GM18520 (cell line): ENCODE measurements around the gene TNFRSF4.
"Not testable (repeated sequence)": the region's sequence is repeated elsewhere in the genome, so short reads cannot be mapped to it uniquely, and the experiment has no call there.

Experiments
- ATAC-seq: cut with Tn5 transposase; IDR thresholded peaks from one replicate; pipeline ENCODE4 v1.9.1; 2021; ENCODE audit not compliant: unreplicated experiment

TNFRSF4 gene

DNA sequence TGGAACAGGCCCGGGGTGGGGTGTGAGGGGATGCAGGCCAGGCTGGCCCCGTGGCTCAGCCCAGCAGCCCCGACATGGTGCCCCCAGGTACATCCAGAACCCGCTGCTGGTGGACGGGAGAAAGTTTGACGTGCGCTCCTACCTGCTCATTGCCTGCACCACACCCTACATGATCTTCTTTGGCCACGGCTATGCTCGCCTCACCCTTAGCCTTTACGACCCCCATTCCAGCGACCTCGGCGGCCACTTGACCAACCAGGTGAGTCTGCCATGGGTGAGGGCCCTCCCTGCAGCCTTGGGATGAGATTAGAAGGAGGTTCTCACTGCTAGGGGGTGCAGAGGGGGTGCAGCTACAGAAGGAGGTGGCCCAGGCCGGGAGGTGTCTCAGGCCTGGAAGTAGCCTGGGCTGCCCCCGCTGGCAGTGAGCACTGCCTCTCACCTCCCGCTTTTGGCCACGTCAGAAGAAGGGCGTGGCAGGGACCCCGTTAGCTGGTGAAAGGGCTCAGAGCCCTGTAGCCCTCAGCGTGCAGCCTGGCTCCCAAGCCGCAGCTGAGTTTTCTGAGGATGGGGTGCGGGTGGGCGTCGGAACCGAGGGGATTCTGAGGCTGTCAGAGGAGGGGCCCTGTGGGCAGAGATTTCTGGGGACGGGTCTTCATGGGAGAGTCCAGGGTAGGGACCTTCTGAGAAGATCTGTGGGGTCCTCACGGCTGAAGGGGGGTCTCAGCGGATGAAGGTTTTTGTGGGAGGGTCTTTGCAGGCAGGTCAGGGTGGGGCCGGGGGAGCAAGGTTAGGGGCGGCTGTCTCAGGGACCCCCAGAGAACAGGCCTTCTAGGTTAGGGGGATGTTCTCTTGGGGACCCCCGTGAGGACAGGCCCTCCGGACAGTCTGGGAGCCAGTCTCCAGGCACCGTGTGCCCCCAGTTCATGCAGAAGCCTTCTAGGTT lies 29.8 kb downstream of the TNFRSF4 start:
- no peak for ATAC-seq

DNA sequence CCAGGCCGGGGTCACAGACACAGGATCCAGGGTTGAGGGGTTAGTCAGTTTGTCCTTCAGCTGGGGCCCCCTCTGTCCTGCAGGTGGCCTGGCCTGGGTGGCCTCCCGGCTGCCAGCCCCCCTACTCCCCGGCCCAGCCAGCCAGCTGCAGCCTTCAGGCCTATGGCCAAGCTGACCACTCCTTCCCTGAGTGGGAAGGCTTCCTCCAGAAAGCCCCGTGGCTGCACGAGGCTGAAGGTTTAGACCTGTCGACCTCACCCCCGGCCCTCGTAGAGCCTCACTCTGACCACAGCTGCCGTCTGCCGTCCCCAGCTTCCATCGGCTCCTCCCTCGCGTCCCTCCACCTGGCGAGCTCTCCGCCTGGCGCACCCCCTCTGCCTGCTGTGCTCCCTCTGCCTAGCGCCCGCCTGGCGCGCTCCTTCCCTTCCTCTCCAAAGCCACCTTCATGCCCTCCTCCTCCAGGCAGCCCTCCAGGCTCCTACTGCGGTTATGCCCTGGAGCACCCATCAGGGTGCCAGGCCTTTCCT lies 30.7 kb downstream of the TNFRSF4 start:
- no peak for ATAC-seq

DNA sequence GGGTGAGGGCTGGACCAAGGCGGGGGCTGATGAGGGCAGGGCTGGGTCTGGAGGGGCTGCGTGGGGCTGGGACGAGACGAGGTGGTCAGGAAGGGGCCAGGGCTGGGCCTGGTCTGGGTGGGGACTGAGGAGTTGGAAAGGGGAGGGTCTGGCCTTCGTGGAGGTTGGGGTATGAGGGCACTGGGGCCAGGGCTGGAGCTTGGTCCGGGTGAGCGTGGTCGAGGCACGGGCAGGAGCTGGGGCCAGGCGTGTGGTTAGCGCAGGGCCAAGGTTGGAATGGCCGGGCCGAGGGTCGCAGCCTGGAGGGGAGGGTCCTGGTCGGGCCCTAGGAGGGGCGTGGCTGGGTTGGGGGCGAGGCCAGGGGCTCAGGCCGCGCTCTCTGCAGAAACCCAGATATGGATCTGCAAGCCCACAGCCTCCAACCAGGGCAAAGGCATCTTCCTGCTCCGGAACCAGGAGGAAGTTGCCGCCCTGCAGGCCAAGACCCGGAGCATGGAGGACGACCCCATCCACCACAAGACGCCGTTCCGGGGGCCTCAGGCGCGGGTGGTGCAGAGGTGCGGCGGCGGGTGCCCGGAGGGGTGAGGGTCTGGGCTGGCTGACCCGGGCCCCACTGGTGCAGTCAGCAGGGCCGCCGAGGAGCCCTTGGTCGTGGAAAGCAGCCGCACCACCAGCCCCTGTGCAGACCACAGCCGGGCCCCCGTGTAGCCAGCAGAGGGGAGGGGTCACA lies 31.3 kb downstream of the TNFRSF4 start:
- ATAC-seq: no peak

DNA sequence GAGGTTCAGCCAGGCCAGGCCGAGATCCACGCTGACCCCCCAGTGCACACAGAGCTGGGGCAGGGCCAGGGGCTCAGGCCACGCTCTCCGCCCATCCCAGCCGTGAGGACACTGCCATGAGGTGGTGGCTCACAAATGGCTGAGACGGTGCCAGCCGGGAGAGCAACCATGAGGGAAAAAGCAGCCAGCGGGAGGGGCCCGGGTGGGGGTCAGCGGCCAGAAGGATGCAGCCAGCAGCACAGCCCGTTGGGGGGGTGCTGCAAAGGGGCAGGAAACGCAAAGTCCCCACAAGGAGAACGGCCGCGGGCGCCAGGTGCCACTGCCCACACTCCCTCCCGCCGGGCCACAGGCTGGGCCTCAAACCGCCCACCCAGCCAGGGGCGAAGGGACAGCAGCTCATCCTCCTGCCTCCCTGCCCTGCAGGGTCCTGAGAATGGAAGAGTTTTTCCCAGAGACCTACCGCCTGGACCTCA lies 32.0 kb downstream of the TNFRSF4 start:
- no peak for ATAC-seq

DNA sequence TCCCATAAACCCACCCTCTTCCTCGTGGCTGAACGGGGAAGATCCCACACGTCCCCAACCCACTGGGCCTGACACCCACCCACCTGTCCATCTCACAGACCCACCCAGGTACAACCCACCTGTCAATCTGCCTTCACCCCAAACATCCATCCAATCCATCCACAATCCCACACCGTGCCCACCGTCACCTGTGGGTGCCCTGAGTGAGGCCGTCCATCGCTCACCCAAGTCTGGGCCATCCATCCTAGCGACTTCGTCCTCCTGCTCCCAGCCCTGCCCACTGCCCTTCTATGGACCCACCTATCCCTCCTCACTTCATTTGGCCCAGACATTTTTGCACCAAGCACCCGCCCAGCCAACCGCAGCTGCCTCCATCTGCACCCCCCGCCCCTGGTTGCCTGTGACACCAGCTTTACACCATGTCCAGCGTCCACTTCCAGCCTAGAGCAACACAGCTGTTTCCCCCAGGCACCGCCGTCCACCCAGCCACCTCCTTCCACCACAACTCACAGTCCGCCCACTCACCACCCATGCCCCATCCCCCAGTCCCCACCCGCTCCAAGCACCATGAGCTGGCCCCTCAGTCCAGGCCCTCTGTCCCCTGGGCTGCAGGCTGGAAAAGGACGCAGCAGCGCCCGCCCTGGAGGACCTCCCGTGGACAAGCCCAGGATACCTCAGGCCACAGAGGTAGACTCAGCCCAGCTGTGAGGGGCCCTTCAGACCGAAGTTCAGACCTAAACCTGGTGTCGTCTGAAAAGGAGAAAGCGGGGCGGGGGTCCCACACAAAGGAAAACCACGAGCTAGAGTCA lies 32.6 kb downstream of the TNFRSF4 start:
- no peak for ATAC-seq

DNA sequence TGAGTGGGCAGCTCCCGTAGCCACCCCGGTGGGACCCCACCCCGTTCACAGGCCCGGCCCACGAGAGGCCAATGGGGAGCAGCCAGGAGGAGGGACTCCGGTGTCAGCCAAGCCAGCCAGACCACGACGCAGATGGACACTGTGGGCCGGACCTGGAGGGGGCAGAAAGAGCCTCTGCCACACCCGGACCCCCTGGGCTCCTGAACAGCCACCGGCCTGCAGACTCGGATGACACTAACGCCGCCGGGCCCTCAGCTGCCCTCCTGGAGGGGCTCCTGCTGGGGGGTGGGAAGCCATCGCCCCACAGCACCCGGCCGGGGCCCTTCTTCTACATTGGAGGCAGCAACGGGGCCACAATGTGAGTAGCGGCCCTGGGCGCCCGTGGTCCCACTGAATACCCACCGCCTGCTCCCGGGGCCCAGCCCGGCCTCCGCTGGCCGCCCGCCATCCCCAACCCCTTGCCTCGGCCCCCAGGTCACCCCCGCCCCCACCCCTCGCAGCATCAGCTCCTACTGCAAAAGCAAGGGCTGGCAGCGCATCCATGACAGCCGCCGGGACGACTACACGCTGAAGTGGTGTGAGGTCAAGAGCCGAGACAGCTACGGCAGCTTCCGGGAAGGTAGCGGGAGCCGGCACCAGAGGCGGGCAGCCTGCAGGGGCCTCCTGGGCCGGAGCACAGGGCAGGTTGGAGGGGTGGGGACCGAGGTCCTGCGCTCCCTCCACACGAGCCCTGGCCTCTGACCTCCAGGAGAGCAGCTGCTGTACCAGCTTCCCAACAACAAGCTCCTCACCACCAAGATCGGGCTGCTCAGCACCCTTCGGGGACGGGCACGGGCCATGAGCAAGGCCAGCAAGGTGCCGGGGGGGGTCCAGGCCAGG lies 33.7 kb downstream of the TNFRSF4 start:
- no peak for ATAC-seq

DNA sequence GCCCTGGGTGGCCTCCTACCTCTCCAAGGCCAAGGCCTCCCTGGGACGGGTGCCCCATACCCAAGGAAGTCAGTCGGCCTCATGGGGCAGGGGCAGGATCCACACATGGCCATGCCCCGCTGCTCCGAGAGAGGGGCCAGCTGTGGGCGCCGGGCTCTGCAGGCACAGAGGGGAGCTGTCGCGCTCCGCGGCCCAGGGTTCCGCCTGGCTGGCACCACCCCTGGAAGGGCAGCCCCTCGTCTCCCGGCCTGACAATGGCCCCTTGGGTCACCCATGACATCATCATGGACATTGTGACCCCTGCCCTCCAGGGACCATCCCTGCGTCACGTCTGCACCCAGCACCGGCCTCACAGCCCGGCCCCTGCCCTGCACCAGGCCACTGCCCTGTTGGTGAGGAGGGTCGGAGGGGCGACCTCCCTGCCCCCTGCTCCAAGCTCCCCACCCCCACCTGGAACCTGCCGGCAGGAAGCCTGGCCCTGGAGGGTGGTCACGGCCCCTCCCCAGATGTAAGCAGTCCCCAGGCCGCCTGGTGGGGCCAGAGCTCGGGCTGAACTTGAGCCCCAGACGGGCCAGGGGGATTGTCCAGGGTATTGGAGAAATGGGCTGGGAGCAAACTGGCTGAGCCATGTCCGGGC lies 34.5 kb downstream of the TNFRSF4 start:
- ATAC-seq: no peak

DNA sequence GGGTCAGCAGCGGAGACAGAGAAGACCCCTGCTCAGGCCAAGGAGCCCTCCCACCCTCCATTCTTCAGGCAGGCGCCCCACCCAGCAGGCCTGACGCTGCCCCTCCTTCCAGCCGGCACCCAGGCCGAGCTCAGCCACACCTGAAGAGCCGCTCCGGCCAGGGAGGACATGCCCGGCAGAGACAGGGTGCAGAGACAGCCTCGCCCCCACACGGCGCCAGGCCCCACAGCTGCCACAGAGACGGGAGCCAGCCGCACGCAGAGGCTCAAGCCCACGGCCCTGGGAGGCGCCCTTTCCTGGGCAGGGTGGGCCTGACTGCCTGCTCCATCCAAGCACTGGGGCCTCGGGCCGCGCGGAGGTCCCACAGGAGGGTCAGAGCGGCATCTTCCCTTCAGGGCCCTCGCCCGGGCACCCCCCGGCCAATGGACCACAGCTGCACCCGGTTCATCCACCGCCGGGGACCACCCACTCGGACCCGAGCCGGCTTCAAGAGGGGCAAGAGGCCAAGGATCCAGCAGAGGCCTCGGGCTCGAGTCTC lies 35.1 kb downstream of the TNFRSF4 start:
- ATAC-seq: no peak

DNA sequence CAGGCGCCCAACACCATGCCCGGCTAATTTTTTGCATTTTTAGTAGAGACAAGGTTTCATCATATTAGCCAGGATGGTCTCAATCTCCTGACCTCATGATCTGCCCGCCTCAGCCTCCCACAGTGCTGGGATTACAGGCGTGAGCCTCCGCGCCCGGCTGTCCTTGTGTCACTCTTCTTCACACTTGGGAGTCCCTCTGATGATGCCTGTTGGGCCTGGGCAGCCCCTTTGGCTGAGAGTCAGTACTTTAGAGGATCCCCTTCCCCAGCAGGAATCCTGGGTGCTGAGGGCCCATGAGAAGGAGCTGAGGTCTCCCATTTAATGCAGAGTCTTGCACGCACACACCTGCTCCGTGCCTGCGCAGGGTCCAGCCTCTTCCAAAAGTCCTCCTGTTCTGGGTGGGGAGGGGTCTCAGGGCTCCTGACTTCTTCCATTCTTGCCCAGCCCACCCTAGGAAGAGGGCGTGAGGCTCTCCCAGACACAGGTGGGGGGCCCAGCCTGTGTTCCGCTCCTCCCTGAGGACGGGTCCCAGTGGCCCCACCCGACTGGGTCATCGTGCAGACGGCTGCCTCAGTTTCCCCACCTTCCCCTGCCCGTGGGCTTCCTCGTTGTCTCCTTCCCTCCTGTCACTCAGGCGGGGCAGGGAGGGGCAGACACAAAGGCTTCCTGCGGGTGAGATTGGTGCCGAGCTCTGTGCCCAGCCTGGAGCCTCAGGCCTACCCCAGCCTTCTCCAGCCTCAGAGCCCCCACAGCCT lies 36.3 kb downstream of the TNFRSF4 start:
- ATAC-seq: no peak

DNA sequence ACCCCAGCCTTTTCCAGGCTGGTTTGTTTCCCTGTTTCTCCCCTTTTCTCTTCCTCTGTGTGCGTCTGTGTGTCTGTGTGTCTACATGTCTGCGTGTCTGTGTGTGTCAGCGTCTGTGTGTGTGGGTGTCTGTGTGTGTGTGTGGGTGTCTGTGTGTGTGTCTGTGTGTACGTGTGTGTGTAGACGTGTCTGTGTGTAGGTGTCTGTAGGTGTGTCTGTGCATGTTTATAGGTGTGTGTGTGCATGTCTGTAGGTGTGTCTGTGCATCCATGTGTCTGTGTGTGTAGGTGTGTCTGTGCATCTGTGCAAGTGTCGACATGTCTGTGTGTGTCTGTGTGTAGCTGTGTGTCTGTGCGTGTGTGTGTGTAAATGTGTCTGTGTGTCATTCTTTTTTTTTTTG lies 37.0 kb downstream of the TNFRSF4 start:
- no peak for ATAC-seq

DNA sequence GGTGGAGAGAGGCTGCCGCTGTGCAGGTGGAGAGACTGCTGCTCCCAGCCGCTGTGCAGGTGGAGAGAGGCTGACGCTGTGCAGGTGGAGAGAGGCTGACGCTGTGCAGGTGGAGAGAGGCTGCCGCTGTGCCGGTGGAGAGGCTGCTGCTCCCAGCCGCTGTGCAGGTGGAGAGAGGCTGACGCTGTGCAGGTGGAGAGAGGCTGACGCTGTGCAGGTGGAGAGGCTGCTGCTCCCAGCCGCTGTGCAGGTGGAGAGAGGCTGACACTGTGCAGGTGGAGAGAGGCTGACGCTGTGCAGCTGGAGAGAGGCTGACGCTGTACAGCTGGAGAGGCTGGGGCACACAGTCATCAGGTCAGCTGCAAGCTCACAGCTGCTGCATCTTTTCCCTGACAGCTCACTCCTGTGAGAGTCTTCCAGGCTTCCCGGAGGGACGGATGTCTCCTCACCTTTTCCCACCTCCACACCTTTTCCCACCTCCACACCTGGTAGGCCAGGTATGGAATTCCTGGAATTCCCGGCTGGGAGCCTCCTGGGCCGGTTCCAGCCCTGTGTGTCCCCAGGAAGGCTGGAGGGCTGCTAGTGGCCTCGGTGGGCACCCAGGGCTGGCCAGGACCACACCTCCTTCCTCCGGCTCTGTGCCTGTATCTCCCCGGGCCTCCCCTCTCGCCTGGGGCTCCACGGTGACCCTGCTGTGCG lies 37.7 kb downstream of the TNFRSF4 start:
- ATAC-seq: not testable (repeated sequence)

DNA sequence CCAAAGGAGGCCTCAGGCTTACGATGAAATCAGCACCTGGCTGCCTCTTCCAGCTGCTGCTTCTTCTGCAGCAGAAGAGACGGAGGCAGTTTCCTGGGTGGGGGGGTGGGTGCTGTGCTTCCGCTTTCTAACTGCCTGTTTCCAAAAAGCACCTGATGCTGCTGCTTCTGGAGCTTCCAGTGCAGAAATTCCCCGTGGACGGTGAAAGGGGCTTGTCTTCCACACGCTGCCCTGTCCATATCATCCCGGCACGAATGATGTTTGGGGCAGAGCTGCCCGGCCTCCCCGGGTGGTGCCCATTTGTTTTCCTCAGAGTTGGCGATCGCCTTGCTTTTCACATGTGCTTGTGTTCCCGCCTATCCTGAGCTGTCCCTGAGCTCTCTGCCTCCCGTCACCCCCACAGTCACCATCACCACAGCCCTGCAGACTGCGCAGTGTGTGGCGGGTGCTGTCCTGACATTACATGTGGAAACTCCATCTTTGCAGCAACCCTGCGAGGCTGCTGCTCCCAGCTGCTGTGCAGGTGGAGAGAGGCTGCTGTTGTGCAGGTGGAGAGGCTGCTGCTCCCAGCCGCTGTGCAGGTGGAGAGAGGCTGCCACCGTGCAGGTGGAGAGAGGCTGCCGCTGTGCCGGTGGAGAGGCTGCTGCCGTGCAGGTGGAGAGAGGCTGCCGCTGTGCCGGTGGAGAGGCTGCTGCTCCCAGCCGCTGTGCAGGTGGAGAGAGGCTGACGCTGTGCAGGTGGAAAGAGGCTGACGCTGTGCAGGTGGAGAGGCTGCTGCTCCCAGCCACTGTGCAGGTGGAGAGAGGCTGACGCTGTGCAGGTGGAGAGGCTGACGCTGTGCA lies 38.5 kb downstream of the TNFRSF4 start:
- no peak for ATAC-seq

DNA sequence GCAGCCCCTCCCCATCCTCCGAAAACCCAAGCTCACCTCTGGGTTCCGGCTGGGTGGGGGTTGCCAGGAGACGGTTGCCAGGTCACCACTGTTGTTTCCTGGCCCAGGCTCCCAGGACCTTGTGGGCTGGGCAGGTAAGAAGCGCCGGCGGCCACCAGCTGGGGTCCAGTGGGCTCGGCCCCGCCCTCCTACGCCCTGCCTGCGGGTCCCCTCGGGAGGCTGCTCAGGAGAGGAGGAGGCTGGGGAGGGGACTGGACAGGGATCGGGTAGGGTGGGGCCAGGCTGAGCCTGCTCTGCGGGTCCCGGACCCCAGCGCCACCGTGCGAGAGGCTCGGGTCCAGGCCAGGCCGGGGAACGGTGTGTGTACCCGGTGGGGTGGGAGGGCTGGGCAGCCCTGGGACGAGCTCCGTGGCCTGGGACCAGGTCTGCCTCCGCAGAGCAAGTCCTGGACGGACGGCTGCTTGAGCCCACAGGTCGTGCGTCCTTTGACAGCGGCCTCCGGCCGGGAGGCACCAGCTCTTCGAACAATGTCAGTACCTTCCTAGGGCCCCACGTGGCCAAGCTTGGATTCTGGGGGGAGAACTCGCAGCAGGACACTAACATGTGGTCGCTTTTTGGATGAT lies 40.0 kb downstream of the TNFRSF4 start, which contains the start of gene TTLL10:
TSS of gene TTLL10 (plus strand) at position 88 of the 623 bp plus-strand sequence. CDS start 5,336 bp downstream, outside the sequence.
- no peak for ATAC-seq

DNA sequence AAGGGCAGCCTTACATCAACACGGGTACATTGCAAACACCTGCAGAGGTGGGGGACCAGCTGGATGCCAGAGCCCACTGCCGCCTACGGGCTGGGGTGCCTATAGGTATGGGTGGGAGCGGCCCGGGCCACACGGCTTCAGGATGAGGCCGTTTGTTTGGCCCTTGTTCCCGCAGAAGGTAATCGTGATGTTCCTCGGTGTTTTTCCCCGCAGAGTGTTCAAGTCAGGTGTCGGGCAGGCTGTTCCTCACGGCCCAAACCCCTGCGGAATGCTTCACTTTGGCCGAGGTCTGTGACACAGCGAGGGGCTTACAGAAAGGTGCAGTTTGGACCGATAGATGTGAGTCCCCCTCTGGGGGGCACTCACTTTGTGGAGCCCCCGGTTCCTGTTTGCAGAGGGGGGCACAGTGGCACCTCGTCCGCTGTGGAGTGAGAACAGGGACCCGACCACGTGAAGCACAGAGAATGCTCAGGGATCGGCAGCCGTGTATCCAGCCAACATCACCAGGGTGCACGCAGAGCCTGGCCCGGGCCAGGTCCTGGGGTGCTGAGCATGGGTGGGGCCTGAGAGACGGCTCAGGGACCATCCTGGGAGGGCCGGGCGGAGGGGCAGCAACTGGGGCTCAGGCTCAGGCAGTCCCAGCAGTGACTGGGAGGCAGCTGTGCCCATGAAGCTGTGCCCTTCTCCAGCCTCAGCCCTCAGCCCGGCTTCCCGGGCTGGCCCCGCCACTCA lies 40.7 kb downstream of the TNFRSF4 start:
- ATAC-seq: no peak

DNA sequence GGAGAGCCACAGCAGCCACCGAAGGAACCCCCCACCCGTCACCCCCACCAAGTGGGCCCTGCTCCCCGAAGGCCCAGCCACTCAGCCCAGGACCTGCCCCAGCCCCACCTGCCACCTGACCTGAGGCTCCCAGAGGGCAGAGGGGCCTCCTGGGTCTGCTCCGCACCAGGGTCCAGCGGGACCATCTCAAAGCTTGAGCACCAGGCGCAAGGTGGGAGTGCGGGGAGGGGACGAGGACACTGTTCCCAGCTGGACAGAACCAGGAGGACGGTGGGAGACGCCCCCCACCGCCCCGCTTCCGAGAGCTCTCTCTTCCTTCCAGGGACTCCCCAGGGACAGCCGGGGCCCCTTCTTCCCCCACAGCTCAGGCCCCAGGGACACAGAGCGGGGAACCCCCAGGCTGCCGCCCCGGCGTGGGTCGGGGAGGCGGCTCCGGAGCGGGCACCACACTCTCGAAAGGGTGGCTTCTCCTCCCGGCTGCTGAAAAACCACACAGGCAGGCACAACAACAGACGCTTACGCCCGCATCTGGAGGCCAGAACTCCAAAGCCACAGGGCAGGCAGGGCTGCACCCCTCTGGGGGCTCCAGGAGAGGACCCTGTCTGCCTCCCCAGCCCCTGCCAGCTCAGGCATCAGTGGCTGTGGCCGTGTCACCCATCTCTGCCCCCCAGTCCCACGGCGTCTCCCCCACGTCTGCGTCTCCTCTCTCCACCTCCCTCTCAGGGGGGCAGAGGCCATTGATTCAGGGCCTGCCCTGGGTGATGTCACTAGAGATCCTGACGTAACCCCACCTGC lies 42.2 kb downstream of the TNFRSF4 start:
- no peak for ATAC-seq
